Raji (cell line): Measurements from ENCODE around the gene SMURF2.

Experiments used
- POLR2A ChIP-seq: IDR thresholded peaks from 2 replicates; pipeline ENCODE4 v1.6.1; 2011; ENCODE audit warnings: low read depth, low read length, control low read depth; ENCODE audit not compliant: insufficient read depth

Gene SMURF2

DNA sequence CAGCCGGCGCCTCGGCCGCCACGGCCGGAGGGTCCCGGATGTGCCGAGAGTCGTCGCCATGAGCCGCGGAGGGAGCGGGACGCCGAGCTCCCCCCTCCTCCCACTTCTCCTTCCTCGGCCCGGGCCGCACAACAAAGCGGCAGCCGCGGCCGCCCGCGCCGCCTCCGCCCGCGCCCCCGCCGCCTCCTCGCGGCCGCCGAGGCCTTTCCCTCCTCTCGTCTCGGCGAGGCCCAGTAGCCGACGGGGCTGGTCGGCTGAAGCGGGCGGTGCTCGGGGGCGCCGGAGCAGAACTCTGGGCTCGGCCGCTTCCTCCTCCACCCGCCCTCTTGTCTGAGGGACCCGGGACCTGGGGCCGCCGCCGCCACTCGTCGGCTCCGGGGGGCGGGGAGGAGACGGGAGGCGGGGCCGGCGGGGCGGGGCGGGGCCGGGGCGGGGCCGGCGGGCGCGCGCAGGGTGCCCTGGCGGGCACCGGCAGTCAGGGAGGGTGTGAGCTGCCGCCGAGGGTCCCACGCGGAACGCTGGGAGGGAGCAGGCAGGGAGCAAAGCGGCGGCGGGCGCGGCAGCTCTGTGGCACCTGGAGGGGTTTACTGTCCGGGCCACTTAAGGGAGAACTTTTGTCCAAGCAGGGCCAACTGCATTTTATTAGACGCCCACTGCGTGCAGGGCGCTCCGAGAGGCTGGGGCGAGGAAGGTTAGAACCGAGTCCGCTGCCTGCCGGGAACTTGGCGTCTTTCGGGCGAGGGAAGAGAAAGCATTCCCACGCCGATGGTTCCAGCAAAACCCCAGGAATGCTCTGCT lies at the start of gene SMURF2:
TSS of gene SMURF2 (minus strand) at position 332 of the 798 bp plus-strand sequence. CDS start 427 bp downstream, outside the sequence.
- TF ChIP-seq POLR2A = peak; percentile 70

DNA sequence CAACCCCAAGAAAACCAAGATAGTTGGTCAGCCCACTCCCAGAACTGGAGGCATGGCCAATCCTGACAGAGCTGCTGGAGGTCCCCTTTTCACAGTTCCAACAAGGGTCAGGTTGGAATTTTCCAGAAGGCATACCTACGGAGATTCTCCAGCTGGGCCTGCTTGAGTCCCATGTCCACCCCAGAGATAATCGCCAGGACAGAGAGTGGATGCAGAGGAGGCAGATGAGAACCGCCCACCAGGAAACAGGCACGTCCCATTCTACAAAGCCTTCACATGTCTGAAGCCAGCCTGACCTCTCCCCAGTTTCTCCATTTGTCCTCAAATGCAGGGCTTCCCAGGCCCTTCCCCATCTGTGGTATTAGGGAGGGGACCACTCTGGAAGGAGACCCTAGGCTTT lies 47.4 kb upstream of the SMURF2 start:
- TF ChIP-seq POLR2A = no peak

DNA sequence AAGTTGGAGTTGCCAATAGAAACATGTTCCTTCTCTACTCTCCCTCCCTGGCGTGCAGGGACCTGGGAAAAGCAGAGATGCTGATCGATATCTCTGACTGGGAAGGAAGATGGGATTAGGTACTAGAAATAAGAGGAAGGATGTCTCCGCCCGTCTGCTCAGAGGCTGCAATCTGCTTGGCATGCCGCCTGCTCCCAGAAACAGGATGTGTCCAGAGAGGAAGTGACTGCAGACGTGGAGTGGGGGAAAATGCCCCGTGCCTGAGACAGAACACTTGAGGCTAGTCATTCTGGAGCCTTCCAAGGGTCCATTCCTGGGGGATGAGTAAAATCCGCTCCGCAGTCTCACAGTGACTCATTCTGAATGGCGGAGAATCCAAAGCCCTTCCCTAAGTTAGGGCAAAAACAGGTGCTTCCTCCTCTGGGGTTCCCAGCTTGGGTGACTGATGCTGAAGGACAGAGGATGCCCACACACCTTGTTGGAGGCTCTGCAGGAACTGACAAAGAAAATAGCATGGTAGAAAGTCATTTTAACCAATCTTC lies 45.0 kb upstream of the SMURF2 start:
- TF ChIP-seq POLR2A = no peak

- no peak for TF ChIP-seq POLR2A
Measured at GRCh38 chr17:64706224-64707049, 44.3 kb upstream of the SMURF2 start.

DNA sequence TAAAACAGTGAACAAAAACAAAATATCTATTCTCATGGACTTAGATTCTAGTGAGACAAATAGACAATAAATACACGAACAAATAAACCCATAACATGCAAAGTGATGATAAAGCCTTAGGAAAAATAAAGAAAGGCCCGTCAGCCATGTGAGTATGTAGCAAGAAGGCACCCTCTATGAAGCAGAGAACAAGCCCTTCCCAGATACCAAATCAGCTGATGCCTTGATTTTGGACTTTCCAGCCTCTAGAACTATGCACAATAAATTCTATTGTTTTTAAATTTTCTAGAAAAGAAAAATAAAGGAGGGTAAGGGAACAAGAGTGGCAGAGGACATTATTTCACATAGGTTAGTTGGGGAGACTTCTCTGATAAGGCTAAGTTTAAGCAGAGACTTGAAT lies 40.7 kb upstream of the SMURF2 start:
- no peak for TF ChIP-seq POLR2A

DNA sequence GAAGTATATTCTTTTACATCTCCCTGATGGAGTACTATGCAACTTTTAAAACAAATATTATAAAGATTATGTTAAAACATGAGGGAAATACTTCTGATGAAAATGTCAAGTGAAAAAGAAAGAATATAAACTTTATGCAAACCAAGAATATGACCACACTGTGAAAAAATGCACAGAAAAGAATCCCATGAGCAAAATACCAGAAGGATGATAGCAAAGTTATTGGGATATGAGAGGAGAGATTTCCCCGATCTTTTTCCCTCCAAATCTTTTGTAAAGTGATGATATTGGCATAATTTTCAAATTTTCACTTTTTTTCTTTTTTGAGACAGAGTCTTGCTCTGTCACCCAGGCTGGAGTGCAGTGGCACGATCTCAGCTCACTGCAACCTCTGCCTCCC lies 36.6 kb upstream of the SMURF2 start:
- TF ChIP-seq POLR2A = no peak

- TF ChIP-seq POLR2A = no peak
Measured at GRCh38 chr17:64694207-64694606, 32.1 kb upstream of the SMURF2 start.

DNA sequence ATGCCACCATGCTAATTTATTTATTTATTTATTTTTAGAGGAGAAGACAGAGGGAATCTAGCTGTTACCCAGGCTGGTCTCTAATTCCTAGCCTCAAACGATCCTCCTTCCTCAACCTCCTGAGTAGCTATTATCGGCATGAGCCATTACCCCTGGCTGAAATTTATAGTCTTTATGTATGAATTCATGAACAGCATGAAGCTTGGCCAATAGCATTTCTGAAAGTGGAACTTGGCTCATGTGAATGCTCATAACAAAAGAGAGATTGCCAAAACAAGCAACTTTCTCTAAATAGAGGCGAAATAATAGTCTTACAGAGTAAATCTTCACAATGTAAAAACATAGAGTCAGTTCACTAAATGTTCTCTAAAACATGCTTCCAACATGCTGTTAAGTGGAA lies 30.1 kb upstream of the SMURF2 start:
- TF ChIP-seq POLR2A = no peak

GRCh38 chr17:64689106-64689505 lies 27.0 kb upstream of the SMURF2 start:
- TF ChIP-seq POLR2A = no peak

- TF ChIP-seq POLR2A = no peak
Measured at GRCh38 chr17:64688481-64688880, 26.4 kb upstream of the SMURF2 start.

DNA sequence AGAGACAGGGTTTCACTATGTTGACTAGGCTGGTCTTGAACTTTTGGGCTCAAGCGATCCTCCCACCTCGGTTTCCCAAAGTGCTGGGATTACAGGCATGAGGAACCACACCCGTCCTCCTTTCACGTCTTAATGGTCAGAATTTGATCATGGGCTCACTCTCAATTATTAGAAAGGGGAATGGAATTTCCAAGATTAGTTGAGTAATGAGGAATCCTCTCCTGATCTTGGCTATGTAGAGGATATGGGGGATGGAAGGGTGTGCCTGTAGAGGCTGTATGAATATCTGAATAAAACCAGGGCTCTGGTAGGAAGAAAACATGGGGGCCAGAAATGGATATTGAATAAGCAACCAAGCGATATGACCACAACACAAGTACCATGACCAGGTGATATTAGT lies 25.9 kb upstream of the SMURF2 start:
- TF ChIP-seq POLR2A = no peak

- TF ChIP-seq POLR2A = no peak
Measured at GRCh38 chr17:64687376-64687775, 25.3 kb upstream of the SMURF2 start.

- TF ChIP-seq POLR2A = no peak
Measured at GRCh38 chr17:64686705-64687104, 24.6 kb upstream of the SMURF2 start.

DNA sequence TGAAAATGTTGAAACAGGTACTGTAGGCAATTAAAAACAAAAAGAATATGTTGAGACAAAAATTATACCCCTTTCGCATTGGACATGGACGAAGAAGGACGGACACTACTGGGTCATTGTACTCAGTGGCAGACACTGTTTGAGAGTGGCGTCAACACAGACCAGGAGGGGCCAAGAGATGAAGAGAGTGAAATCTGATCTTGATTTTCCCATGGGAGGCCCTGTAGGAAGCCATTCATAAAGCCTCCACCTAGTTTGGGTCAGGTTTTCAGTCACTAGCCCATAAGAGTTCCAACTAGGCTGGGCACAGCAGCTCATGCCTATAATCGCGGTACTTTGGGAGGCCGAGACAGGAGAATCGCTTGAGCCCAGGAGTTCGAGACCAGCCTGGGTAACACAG lies 23.6 kb upstream of the SMURF2 start:
- no peak for TF ChIP-seq POLR2A

DNA sequence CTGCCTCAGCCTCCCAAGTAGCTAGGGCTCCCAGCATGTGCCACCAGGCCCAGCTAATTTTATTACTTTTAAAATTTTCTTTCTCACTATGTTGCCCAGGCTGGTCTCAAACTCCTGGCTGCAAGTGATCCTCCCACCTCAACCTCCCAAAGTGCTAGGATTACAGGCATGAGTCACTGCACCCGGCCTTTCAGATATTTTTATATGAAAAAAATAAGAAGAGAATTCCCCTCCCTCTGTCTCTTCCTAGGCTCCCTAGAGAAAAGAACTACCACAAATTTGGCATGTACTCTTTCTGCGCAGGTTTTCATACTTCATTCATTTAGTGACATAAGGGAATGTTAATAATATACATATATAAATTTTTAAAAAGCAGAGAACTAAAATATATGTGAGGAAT lies 21.7 kb upstream of the SMURF2 start:
- no peak for TF ChIP-seq POLR2A
